Skin epidermis (tissue), 12 donors: ENCODE measurements around the gene PTK6.

Source experiments
- H3K27ac ChIP-seq, 21 experiments: fragments of 200-600 bp; sonication (generic) in 11 of 21; one replicate each; pipeline ENCODE4 v1.5.0; 2020; ENCODE audit warnings: mild to moderate bottlenecking in 3 of 21, inconsistent platforms in 2 of 21, moderate library complexity in 2 of 21
- H3K4me3 ChIP-seq, 7 experiments: fragments of 200-600 bp; sonication (generic) in 2 of 7; one replicate each; pipeline ENCODE4 v1.5.0; 2020; ENCODE audit warnings: inconsistent platforms in 2 of 7, mild to moderate bottlenecking in 2 of 7, moderate library complexity in 1 of 7

Gene PTK6

GRCh38 chr20:63500151-63500901 lies 36.9 kb downstream of the PTK6 start:
- no peak overlapping the region for H3K27ac ChIP-seq

GRCh38 chr20:63499338-63499969 lies 37.7 kb downstream of the PTK6 start:
- Histone ChIP-seq H3K4me3 (peak overlapping the region in 6 of 7 experiments; percentile 14 to 38 (median 22)), H3K27ac (no peak overlapping the region)

More at GRCh38 chr20:63500151-63500901, 36.9 kb downstream of the PTK6 start:
- no peak overlapping the region for H3K4me3 ChIP-seq

GRCh38 chr20:63498960-63499337 lies 38.2 kb downstream of the PTK6 start, which contains the start of gene EEF1A2:
TSS of gene EEF1A2 (minus strand) at chr20:63499083. CDS start at chr20:63497763, 1,320 bp downstream.
- Histone ChIP-seq H3K27ac (no peak within 1 kb of the TSS), H3K4me3 (peak within 1 kb of the TSS in 6 of 7 experiments; percentile 14 to 38 (median 22))

DNA sequence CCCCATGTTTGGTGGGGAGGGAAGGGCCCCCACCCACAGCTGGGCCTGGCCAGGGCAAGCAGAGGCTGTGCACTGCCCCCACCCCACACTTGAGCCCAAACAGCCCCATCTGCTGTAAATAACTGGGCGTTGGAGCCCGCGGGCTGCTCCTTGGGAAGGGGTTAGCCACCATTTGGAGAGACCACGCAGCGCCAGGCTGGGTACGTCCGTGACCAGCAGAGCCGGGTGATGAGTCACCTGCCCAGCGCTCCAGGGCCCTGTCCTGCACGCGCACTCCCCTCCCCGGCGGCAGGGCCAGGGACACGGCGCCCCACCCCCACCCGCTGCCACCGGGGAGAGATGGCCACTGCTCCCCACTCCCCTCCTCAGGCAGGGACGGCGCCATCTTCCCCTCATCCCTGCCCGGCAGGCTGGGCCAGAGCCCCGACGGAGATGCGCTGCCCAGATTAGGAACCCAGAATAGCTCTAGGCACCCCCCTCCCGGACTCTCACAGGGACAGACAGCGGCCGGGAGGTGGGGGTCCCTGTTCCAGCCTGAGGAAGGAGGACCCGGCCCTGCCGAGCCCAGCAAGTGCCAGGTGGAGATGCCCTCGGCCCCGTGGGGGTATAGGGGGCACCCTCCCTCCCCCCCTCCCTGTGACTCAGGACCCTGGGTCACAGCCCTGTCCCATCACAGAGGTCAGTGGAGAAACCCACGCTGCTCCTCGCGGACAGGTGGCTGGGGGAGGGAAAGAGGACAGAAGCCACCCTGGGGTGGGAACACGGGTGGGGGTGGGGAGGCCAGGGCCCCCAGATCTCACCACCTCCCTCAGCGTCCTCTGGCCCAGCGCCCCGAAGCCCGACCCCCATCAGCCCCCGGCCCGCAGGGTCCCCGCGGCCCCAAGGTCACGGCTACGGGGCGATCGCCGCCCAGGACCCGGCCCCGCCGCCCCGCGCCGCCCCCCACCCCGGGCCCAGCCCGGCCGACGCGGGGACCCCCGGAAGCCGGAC lies 38.9 kb downstream of the PTK6 start:
- Histone ChIP-seq H3K4me3 (peak overlapping the region in 3 of 7 experiments; percentile 20 to 38 (median 33)), H3K27ac (no peak overlapping the region)

DNA sequence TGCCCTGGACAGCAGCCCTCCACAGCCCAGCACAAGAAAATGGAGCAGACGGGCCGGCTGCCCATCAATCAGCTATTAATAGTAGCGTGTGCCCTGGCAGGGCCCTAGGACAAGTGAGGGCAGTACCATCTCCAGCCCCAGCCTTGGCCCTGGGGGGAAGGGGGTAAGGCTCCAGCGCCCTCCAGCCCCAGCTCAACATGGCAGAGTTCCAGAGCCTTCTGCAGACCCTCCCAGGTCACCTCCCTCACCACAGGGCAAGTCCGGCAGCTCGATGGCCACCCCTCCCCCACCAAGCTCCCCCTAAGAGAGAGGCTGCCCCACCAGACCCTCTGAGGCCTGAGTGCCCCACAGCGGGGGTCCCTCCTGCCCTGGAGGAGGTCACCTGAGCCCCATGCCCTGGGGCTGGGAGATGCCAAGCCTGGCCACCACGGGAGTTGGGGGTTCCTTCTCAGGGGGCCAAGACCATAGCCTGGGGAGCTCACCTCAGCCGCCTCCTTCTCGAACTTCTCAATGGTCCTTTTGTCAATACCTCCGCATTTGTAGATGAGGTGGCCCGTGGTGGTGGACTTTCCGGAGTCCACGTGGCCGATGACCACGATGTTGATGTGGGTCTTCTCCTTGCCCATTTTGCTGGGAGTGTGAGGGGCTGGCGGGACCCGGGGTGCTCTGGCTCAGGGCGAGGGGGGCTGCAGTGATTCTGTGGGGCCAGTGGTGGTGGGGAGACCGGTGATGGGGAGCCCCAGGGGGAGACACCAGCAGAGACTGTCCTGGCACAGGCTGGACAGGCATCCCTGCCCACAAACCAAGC lies 39.8 kb downstream of the PTK6 start:
- Histone ChIP-seq H3K4me3 (no peak overlapping the region), H3K27ac (no peak overlapping the region)

GRCh38 chr20:63496596-63497120 lies 40.5 kb downstream of the PTK6 start:
- Histone ChIP-seq H3K27ac (no peak overlapping the region), H3K4me3 (peak overlapping the region in 3 of 7 experiments; percentile 1 to 25 (median 3))

- Histone ChIP-seq H3K4me3 (peak overlapping the region in 3 of 7 experiments; percentile 1 to 25 (median 3)), H3K27ac (no peak overlapping the region)
These were observed 41.2 kb downstream of the PTK6 start for GRCh38 chr20:63495741-63496595.

DNA sequence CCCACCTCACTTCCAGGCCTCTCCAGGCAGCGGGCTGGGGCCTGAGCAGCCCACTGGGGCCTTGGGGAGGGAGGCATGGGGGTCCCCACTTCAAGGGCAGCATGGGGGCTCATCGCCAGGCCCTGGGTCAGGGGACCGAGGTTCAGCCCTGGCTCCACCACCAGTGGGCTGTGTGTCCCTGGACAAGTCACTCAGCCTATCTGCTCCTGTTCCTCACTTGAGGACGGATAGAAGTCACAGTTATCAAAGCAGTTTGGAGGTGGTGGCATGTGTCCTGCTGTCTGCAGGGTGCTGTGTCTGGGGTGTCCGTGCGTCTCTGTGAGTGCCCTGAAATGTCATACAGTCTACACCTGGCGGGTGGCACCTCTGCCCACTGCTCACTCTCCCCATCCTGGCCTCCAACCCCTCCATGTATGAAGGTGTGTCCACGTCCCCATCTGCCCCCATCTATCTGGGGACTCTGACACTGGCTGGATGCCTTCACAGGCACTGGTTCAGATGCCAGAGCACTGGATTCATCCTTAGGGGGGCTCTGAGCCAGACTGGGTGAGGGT lies 41.9 kb downstream of the PTK6 start:
- H3K4me3 ChIP-seq = no peak overlapping the region
- no peak overlapping the region for H3K27ac ChIP-seq

GRCh38 chr20:63494420-63495166 lies 42.6 kb downstream of the PTK6 start:
- Histone ChIP-seq H3K4me3 (no peak overlapping the region), H3K27ac (no peak overlapping the region)

DNA sequence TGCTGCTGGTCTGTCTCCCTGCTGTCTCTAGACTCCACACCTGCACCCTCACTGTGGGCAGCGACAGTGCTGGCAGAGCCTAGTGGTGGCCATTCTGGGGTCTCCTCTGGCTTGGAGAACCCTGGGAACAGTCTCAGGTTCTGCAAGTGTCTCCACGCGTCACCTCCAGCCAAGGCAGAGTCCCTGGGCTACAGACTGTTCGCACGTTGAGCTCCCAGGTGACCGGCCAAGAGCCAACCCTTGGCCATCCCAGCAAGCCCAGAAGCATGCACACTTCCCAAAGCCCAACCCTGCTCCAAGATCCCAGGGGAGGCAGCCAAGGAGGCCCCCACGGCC lies 43.1 kb downstream of the PTK6 start:
- Histone ChIP-seq H3K4me3 (no peak overlapping the region), H3K27ac (no peak overlapping the region)

GRCh38 chr20:63493563-63494020 lies 43.6 kb downstream of the PTK6 start:
- Histone ChIP-seq H3K27ac (no peak overlapping the region), H3K4me3 (no peak overlapping the region)

GRCh38 chr20:63492982-63493381 lies 44.2 kb downstream of the PTK6 start:
- no peak overlapping the region for H3K4me3 ChIP-seq
- H3K27ac ChIP-seq = no peak overlapping the region

- no peak overlapping the region for H3K27ac ChIP-seq
These were observed 44.7 kb downstream of the PTK6 start for GRCh38 chr20:63492518-63492917.

DNA sequence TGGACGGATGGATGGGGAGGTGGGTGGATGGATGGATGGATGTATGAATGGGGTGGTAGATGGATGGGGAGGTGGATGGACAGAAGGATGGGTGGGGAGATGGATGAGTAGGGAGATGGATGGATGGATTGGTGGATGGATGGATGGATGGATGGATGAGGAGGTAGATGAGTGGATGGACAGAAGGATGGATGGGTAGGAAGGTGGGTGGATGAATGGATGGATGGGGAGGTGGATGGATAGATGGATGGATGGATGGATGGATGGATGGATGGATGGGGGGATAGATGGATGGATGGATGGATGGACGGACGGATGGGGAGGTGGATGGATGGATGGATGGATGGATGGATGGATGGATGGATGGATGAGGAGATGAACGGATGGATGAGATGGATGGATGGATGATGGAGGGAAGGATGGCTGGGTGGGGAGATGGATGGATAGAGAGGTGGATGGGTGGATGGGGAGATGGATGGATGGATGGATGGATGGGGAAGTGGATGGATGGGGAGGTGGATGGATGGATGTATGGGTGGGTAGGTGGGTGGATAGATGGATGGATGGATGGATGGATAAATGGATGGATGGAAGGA lies 45.4 kb downstream of the PTK6 start:
- Histone ChIP-seq H3K4me3 (no peak overlapping the region), H3K27ac (no peak overlapping the region)

More at GRCh38 chr20:63492518-63492917, 44.7 kb downstream of the PTK6 start:
- no peak overlapping the region for H3K4me3 ChIP-seq

DNA sequence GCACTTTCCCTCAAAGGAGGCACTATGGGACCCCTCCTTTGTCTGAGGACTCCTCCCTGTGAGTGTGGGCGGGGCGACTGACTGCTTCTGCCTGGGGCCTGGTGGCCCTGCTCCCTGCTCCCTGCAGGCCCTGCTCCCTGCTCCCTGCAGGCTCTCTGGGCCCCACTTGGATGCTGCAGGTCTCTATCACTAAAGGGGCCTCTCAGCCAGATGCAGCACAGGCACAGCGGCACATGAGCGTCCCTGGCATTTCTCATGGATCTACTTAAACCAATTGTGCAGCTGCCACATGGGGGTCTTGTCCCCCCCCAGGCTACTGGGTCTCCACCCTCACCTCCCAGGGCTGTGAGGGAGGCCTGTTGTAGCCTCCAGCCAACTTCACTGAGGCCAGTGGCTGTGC lies 46.1 kb downstream of the PTK6 start:
- Histone ChIP-seq H3K4me3 (no peak overlapping the region), H3K27ac (no peak overlapping the region)

GRCh38 chr20:63490416-63490815 lies 46.8 kb downstream of the PTK6 start:
- Histone ChIP-seq H3K4me3 (no peak overlapping the region), H3K27ac (no peak overlapping the region)
